B cell (primary cell): ENCODE data around the gene RAC3. TPM values are rescaled to one million over a fixed set of nuclear protein-coding genes. Genes with fewer than 3 reads are reported as not detected.
A peak's percentile ranks its signal among the peaks of the same experiment; 100 is the strongest.

Experiments used
- ATAC-seq: fragments of 200-7000 bp; cut with Tn5 transposase; one replicate; pipeline ENCODE4 v1.10.0; 2021; ENCODE audit warnings: low read depth, mild to moderate bottlenecking, moderate number of reproducible peaks, moderate library complexity
- CTCF ChIA-PET: fragments of 350-600 bp; sonication (Branson Sonifier 250); formaldehyde crosslinking; loops from one replicate; lab custom pipeline; 2021; ENCODE audit warnings: antibody characterized with exemption, inconsistent platforms; lab: Charles Lee
- POLR2A ChIA-PET: fragments of 350-600 bp; sonication (Branson Sonifier 250); formaldehyde crosslinking; loops from one replicate; lab custom pipeline; 2021; ENCODE audit warnings: antibody characterized with exemption; lab: Charles Lee
- DNase-seq: peaks from one replicate; pipeline ENCODE4 v3.0.0; 2013
- H2AFZ ChIP-seq: 2 replicates; pipeline ENCODE4 v1.6.1; 2012; ENCODE audit warnings: mild to moderate bottlenecking, low read depth, low read length; ENCODE audit not compliant: insufficient read depth, poor library complexity, severe bottlenecking
- H3K27ac ChIP-seq, 2 donors: 1 replicate in 1 of 2; 2 replicates in 1 of 2; pipeline ENCODE4 v1.5.1; 2012 to 2013; ENCODE audit warnings: low read length in 2 of 2, mild to moderate bottlenecking in 2 of 2, moderate library complexity in 1 of 2
- H3K27me3 ChIP-seq, 4 experiments: fragments of 200-600 bp in 1 of 4; sonication (generic) in 1 of 4; replicated peaks in 1 of 4; 1 replicate in 2 of 4; 2 replicates in 2 of 4; pipeline versions ENCODE4 v1.6.1 to v1.7.0; 2013 to 2016; ENCODE audit warnings: low read length in 3 of 4, mild to moderate bottlenecking in 2 of 4, mixed read lengths in 1 of 4, moderate library complexity in 1 of 4; ENCODE audit not compliant: insufficient read depth in 4 of 4, control insufficient read depth in 3 of 4; ENCODE audit errors: control extremely low read depth in 1 of 4
- H3K36me3 ChIP-seq, 2 experiments: replicated peaks in 1 of 2; 1 replicate in 1 of 2; 2 replicates in 1 of 2; pipeline versions ENCODE4 v1.6.1 to v1.7.1; 2013; ENCODE audit warnings: low read length in 1 of 2; ENCODE audit not compliant: insufficient read depth in 2 of 2, control insufficient read depth in 1 of 2; ENCODE audit errors: control extremely low read depth in 1 of 2, extremely low read depth in 1 of 2
- H3K4me1 ChIP-seq, 2 donors: fragments of 200-600 bp in 1 of 2; sonication (generic) in 1 of 2; 1 replicate in 1 of 2; 2 replicates in 1 of 2; pipeline versions ENCODE4 v1.5.1 to v1.6.1; 2013 to 2017; ENCODE audit warnings: low read length in 2 of 2; ENCODE audit not compliant: control insufficient read depth in 2 of 2, insufficient read depth in 2 of 2
- H3K4me2 ChIP-seq: replicated peaks from 2 replicates; pipeline ENCODE3; 2012; ENCODE audit warnings: mild to moderate bottlenecking, low read depth, low read length; ENCODE audit not compliant: poor library complexity, severe bottlenecking
- H3K4me3 ChIP-seq, 5 experiments: fragments of 200-600 bp in 1 of 5; sonication (generic) in 1 of 5; 1 replicate in 3 of 5; 2 replicates in 2 of 5; pipeline versions ENCODE4 v1.5.1 to v1.7.0; 2011 to 2016; ENCODE audit warnings: low read length in 4 of 5, mild to moderate bottlenecking in 4 of 5, low read depth in 2 of 5, control low read depth in 1 of 5, moderate library complexity in 1 of 5; ENCODE audit not compliant: insufficient read depth in 1 of 5; ENCODE audit errors: control extremely low read depth in 1 of 5, extremely low read depth in 1 of 5
- H3K79me2 ChIP-seq: fragments of 200-600 bp; sonication (generic); one replicate; pipeline ENCODE4 v1.6.0; 2016; ENCODE audit warnings: low read length; ENCODE audit not compliant: control insufficient read depth, insufficient read depth
- H3K9ac ChIP-seq: fragments of 200-600 bp; sonication (generic); 2 replicates; pipeline ENCODE4 v1.6.1; 2017; ENCODE audit warnings: mild to moderate bottlenecking, low read length, moderate library complexity
- H3K9me3 ChIP-seq, 3 donors: one replicate each; pipeline versions ENCODE4 v1.6.1 to v1.7.1; 2013; ENCODE audit warnings: low read length in 2 of 3; ENCODE audit not compliant: control insufficient read depth in 2 of 3, insufficient read depth in 1 of 3; ENCODE audit errors: control extremely low read depth in 1 of 3
- H4K20me1 ChIP-seq: 2 replicates; pipeline ENCODE4 v1.6.0; 2012; ENCODE audit warnings: mild to moderate bottlenecking, low read length; ENCODE audit not compliant: insufficient read depth, control insufficient read depth, poor library complexity, severe bottlenecking
- H3K27ac Mint-ChIP-seq: one replicate; pipeline ENCODE4 v1.8.0; 2021; ENCODE audit warnings: mixed read lengths
- H3K27me3 Mint-ChIP-seq: one replicate; pipeline ENCODE4 v1.8.0; 2021; ENCODE audit warnings: mixed read lengths
- H3K4me1 Mint-ChIP-seq: one replicate; pipeline ENCODE4 v1.8.0; 2021; ENCODE audit warnings: mixed read lengths
- H3K4me3 Mint-ChIP-seq: one replicate; pipeline ENCODE4 v1.8.0; 2021; ENCODE audit warnings: mixed read lengths
- H3K9me3 Mint-ChIP-seq: one replicate; pipeline ENCODE4 v1.8.0; 2022; ENCODE audit warnings: mixed read lengths; ENCODE audit not compliant: insufficient read depth
- CTCF ChIP-seq: fragments of 200-600 bp; IDR thresholded peaks from one replicate; pipeline ENCODE4 v1.8.0; 2022; ENCODE audit warnings: antibody characterized with exemption, mild to moderate bottlenecking
- EZH2 ChIP-seq: IDR thresholded peaks from 2 replicates; pipeline ENCODE4 v1.6.1; 2012; ENCODE audit warnings: borderline replicate concordance, low read depth, mild to moderate bottlenecking, moderate library complexity, low read length; ENCODE audit not compliant: insufficient read depth, poor library complexity, severe bottlenecking
- WGBS: methylation state at CpG from one replicate; pipeline ENCODE4 v1.1.5; 2013; ENCODE audit warnings: missing lambda C conversion rate; ENCODE audit not compliant: insufficient coverage; 5-methylcytosine and 5-hydroxymethylcytosine counted together
- intact Hi-C: fragments of 100-400 bp; cut with micrococcal nuclease; formaldehyde crosslinking; loops from one replicate; pipeline ENCODE4 v1.10.0; 2022
- polyA plus RNA-seq: library from polyadenylated mRNA; depleted of rRNA; stranded (reverse); fragments of >200 nt; gene quantifications from 2 replicates; pipeline ENCODE4 v1.2.3, GENCODE V29; 2012
- total RNA-seq, 2 donors: library from RNA; stranded (reverse); fragments of 120-200 nt in 1 of 2; gene quantifications; 1 replicate in 1 of 2; 2 replicates in 1 of 2; pipeline versions ENCODE4 v1.2.3 to v1.2.4, GENCODE V29; 2013 to 2022

RAC3 gene
- total and polyA plus RNA-seq, 2 donors (not counting 1 experiment from before 2014, with no cell fraction given) = 0.62 to 2.0 TPM

DNA sequence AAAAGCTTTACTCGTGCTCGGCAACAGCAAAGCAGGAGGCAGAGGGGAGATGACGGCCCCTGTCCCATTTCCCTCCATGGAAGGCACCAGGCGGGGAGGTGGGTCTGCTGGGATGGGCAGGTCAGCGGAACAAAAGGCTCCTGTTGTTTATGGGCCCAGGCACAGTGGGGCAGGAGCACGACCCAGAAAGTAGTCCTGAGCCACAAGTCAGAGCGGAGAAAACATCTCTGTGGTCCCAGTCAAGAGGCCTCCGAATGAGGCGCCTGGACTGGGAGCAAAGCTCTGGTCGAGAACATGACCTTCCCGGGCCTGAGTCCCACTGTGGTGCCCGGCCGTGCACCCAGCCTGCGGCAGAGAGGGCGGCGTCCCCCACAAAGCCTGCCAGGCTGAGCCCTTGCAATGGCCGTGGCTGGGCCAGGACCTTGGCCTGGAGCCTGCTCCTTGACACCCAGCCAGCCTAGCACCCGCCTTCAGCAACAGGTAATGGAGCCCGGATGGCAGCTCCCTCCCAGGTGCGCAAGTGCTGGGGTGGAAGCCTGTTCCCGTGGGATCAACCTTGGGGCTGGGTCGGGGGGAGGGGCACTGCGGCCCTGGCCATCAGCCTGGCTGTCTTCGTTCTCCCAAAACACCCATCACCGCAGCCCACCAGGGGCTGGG lies 16.6 kb downstream of the RAC3 start:
- no peak overlapping the region for H3K27ac ChIP-seq
- peaks cover 19% of the 10 kb centered on the region for H3K79me2 ChIP-seq
- intact Hi-C loops = no loop called here
- H3K4me2 ChIP-seq = no peak overlapping the region
- ChIA-PET CTCF (no interaction called here), POLR2A (no interaction called here)
- no peaks in the 10 kb centered on the region for H3K9me3 ChIP-seq
- Mint-ChIP-seq H3K27ac (no peak overlapping the region), H3K4me3 (peak overlapping the region; percentile 7), H3K4me1 (peaks cover 12% of the 10 kb centered on the region), H3K9me3 (no peaks in the 10 kb centered on the region), H3K27me3 (no peaks in the 10 kb centered on the region)
- H4K20me1 ChIP-seq = peaks cover 10% of the 10 kb centered on the region
- peaks cover 0 to 2% of the 10 kb centered on the region in 2 experiments for H3K36me3 ChIP-seq
- H3K4me3 ChIP-seq = no peak overlapping the region
- no peak overlapping the region for H2AFZ ChIP-seq
- no peak for DNase-seq
- no peak for ATAC-seq
- no peaks in the 10 kb centered on the region for H3K27me3 ChIP-seq
- TF ChIP-seq CTCF (no peak), EZH2 (no peak)
- no peak overlapping the region for H3K9ac ChIP-seq
- peaks cover 18 to 24% of the 10 kb centered on the region in 2 donors for H3K4me1 ChIP-seq
- WGBS = 95% methylated on average over 24 of the region's 25 CpGs

DNA sequence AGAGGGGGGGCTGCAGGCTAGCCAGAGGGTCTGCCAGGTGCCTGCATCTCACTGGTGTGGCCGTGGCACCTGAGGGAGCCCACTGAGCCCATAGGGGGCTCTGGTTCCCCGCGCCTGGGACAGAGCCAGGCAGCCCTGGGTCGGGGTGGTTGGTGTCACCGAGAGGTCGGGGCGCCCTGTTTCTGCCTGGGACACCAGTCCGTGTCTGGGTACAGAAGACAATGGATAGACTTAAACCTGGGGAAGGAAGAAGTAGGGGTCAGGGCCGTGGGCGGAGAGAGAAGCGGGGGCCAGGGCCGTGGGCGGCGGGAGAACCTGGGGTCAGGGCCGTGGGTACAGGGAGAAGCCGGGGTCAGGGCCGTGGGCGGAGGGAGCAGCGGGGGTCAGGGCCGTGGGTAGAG lies 17.1 kb downstream of the RAC3 start:
- no peak for TF ChIP-seq CTCF
- TF ChIP-seq EZH2 = no peak
- no peak overlapping the region for H3K4me3 ChIP-seq
- H3K27me3 ChIP-seq = no peaks in the 10 kb centered on the region
- H3K27ac Mint-ChIP-seq = no peak overlapping the region
- no peak overlapping the region for H3K9ac ChIP-seq
- POLR2A ChIA-PET = no interaction called here
- H3K27me3 Mint-ChIP-seq = no peaks in the 10 kb centered on the region
- H3K36me3 ChIP-seq = peaks cover 0 to 3% of the 10 kb centered on the region in 2 experiments
- no peak overlapping the region for H2AFZ ChIP-seq
- CTCF ChIA-PET = no interaction called here
- peaks cover 24% of the 10 kb centered on the region for H3K79me2 ChIP-seq
- no peaks in the 10 kb centered on the region for H3K9me3 Mint-ChIP-seq
- no peak overlapping the region for H3K27ac ChIP-seq
- ATAC-seq (no peak), DNase-seq (no peak)
- peaks cover 14% of the 10 kb centered on the region for H3K4me1 Mint-ChIP-seq
- peaks cover 16% of the 10 kb centered on the region for H4K20me1 ChIP-seq
- WGBS = 91% methylated on average over 19 of the region's 20 CpGs
- intact Hi-C loops = no loop called here
- H3K9me3 ChIP-seq = no peaks in the 10 kb centered on the region
- H3K4me2 ChIP-seq = no peak overlapping the region
- no peak overlapping the region for H3K4me3 Mint-ChIP-seq
- H3K4me1 ChIP-seq = peaks cover 20 to 29% of the 10 kb centered on the region in 2 donors
